Omental fat pad (tissue), 4 donors: Measurements from ENCODE around the gene GCSAM. TPM values are rescaled to one million over a fixed set of nuclear protein-coding genes. Genes with fewer than 3 reads are reported as not detected.

Source experiments
- ATAC-seq: fragments of 150-250 bp; one replicate; pipeline ENCODE4 v1.9.1; 2016; ENCODE audit warnings: mild to moderate bottlenecking, moderate library complexity; ENCODE audit not compliant: low FRiP score
- DNase-seq: peaks from one replicate; pipeline ENCODE4 v3.0.0-alpha.2; 2019; ENCODE audit warnings: low spot score
- CTCF ChIP-seq, 3 donors: fragments of 450-650 bp; IDR thresholded peaks; one replicate each; pipeline ENCODE4 v1.5.1; 2016 to 2017; ENCODE audit warnings: antibody characterized with exemption in 3 of 3, mild to moderate bottlenecking in 3 of 3, moderate library complexity in 2 of 3
- total RNA-seq, 4 donors: library from RNA; depleted of rRNA; stranded (reverse); fragments of >200 nt; gene quantifications; one replicate each; pipeline ENCODE4 v1.1.0, GENCODE V29; 2016

The GCSAM gene
- total RNA-seq, 4 donors from 2014 or later, result 0.47 to 0.88 (median 0.48) TPM; not detected in 1

DNA sequence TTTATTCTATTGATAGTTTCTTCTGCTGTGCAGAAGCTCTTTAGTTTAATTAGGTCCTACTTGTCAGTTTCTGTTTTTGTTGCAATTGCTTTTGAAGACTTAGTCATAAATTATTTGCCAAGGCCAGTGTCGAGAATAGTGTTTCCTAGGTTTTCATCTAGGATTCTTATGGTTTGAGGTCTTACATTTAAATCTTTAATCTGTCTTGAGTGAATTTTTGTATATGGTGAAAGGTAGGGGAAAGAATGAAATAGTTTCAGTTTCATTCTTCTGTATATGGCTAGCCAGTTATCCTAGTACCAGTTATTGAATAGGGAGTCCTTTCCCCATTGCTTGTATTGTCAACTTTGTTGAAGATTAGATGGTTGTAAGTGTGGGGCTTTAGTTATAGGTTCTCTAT, 10.6 kb upstream of the GCSAM start:
- no peak for TF ChIP-seq CTCF (IDR thresholded peaks at IDR 0.05)
- no peak for DNase-seq
- ATAC-seq, result no peak

DNA sequence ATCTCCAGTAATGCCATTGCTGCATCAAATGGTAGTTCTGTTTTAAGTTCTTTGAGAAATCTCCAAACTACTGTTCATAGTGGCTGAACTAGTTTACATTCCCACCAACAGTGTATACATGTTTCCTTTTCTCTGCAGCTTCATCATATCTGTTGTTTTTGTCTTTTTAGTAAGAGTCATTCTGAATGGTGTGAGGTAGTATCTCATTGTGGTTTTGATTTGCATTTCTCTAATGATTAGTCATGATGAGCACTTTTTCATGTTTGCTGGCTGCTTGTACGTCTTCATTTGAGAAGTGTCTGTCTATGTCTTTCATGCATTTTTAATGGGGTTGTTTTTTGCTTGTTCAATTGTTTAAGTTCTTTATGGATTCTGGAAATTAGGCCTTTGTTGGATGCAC, 10.2 kb upstream of the GCSAM start:
- DNase-seq (no peak), ATAC-seq (no peak)
- TF ChIP-seq CTCF (IDR thresholded peaks at IDR 0.05), result no peak

GRCh38 chr3:112141293-112141692, 8.2 kb upstream of the GCSAM start:
- DNase-seq (no peak), ATAC-seq (no peak)
- TF ChIP-seq CTCF (IDR thresholded peaks at IDR 0.05), result no peak

GRCh38 chr3:112140584-112140983, 7.5 kb upstream of the GCSAM start:
- ATAC-seq (no peak), DNase-seq (no peak)
- no peak for TF ChIP-seq CTCF (IDR thresholded peaks at IDR 0.05)

DNA sequence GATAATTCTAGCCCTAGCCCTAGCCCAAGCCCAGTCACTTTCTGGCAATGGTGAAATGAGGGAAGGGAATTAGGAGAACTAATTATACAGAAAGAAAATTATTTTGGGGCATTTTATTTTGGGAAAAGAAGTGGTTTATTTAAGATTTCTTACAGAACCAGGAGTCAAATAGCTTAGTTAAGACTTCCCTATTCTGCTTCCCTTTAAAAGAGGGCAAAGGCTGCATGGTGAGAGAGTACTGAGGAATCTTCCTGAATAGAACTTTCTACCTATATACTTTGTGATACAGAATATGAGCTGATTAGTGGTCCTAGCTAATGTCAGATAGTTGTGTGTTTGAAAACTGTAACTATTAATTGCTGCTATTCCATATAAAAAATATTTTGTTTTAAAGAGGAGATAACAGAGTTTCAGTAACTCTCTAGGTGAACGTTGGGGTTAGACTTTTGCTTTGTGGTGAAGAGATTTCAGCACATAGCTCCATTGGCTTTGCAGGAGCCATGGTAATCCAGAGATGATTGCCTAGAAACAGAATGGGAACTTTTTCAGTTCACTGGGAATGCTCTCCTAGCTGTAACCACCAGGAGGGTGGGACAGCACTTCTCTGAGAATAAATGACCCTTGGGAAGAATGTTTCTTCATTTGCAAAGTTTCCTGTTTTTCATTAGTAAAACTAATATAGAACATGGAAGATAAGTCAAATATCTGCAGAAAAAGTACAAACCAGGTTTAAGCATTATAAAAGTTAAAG, 5.3 kb upstream of the GCSAM start:
- ATAC-seq (no peak), DNase-seq (no peak)
- TF ChIP-seq CTCF (IDR thresholded peaks at IDR 0.05), result no peak

DNA sequence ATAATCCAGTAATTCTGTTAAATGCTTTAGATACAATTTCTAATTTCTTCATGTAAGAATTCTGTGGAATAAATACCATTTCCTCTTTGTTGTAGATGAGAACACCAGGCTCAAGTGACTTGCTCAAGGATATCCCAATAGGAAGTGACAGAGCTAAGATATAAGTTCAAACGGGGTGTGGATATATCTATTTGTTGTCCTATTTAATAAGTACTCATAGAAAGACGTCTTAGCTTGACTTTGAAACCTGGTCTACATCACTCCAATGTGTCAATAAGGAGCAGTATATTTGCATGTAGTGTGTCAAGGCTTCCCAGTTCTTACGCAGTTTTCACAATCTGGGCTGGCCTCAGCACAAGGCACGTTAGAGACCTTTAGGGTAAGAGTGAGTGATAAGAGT, 4.7 kb upstream of the GCSAM start:
- ATAC-seq (no peak), DNase-seq (no peak)
- no peak for TF ChIP-seq CTCF (IDR thresholded peaks at IDR 0.05)

DNA sequence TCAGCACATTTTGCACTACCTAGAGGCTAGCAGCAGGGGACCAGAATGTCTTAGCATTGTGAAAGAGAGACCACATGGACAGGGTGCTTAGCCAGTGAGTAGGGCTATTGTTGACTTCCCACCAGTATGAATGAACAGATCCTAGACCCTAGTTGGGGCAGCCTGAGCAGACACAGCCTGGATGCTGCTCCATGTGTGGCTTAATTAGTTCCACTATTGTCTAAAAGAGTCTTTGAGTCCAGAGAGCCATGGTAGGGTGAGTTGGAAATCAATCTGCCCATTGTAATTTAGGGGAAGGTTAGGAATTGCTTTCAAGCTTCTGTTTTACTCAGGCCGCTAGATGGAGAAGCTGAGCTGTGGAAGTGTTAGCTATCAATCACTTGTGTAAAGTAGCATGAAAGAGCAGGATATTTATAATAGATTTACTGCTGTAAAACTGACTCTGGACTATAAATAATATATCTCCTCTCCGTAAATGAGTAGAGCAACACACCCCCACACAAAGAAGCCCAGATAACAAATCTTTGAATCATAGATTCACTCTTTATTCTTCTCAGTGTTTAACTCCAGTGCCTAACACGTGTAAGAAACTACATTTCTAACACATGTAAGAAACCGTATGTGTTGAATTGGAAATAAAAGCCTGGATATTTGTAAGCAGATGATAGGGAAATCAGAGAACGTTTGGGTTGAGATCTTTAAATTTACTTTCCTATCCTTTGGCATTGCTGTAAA, 4.1 kb upstream of the GCSAM start:
- ATAC-seq (no peak), DNase-seq (no peak)
- TF ChIP-seq CTCF (IDR thresholded peaks at IDR 0.05), result no peak
